HEK293 (cell line): ENCODE data around the gene PEPD.

Source experiments
- CTCF ChIA-PET: fragments of 350-600 bp; formaldehyde crosslinking; extraction: SDS; loops from one replicate; lab custom pipeline; 2021; ENCODE audit warnings: antibody characterized with exemption; lab: Yijun Ruan, JAX
- POLR2A ChIA-PET: fragments of 300-600 bp; formaldehyde crosslinking; extraction: SDS; loops from one replicate; lab custom pipeline; 2020; ENCODE audit warnings: antibody characterized with exemption, inconsistent platforms; lab: Yijun Ruan, JAX
- H3K27ac ChIP-seq: fragments of 200-500 bp; sonication (Bioruptor generic); 2 replicates; pipeline ENCODE4 v1.5.1; 2014; ENCODE audit warnings: low read depth, low read length, control low read depth, inconsistent platforms; ENCODE audit errors: extremely low read depth
- H3K36me3 ChIP-seq, 2 experiments: fragments of 200-500 bp in 1 of 2; sonication (Bioruptor generic) in 1 of 2; 1 replicate in 1 of 2; 2 replicates in 1 of 2; pipeline ENCODE4 v1.5.1; 2014 to 2017; ENCODE audit warnings: inconsistent platforms in 2 of 2, low read length in 2 of 2; ENCODE audit not compliant: control insufficient read depth in 2 of 2, insufficient read depth in 1 of 2
- H3K4me1 ChIP-seq: fragments of 200-500 bp; sonication (Bioruptor generic); 2 replicates; pipeline ENCODE4 v1.5.1; 2014; ENCODE audit warnings: mild to moderate bottlenecking, low read length, inconsistent platforms; ENCODE audit not compliant: control insufficient read depth, insufficient read depth
- H3K4me3 ChIP-seq: 2 replicates; pipeline ENCODE4 v1.5.1; 2011; ENCODE audit warnings: low read depth, mild to moderate bottlenecking, control low read depth, low read length, moderate library complexity
- H3K9me3 ChIP-seq: fragments of 200-500 bp; sonication (Bioruptor generic); 2 replicates; pipeline ENCODE4 v1.5.1; 2014; ENCODE audit warnings: low read depth, low read length, inconsistent platforms; ENCODE audit not compliant: control insufficient read depth, insufficient read depth
- FEZF1 ChIP-seq: fragments of 450-650 bp; formaldehyde crosslinking; IDR thresholded peaks from 2 replicates; pipeline ENCODE4 v1.5.1; 2016; ENCODE audit warnings: missing biosample characterization, missing genetic modification characterization
- IKZF3 ChIP-seq: fragments of 450-650 bp; IDR thresholded peaks from 2 replicates; pipeline ENCODE4 v1.5.0; 2018; ENCODE audit warnings: missing biosample characterization, mild to moderate bottlenecking, missing genetic modification characterization, moderate library complexity
- OVOL3 ChIP-seq: fragments of 450-650 bp; formaldehyde crosslinking; IDR thresholded peaks from 2 replicates; pipeline ENCODE4 v1.5.1; 2016; ENCODE audit warnings: missing biosample characterization, missing genetic modification characterization
- PRDM10 ChIP-seq: fragments of 450-650 bp; formaldehyde crosslinking; IDR thresholded peaks from 2 replicates; pipeline ENCODE4 v1.5.1; 2016; ENCODE audit warnings: missing biosample characterization, missing genetic modification characterization
- ZBTB10 ChIP-seq: fragments of 450-650 bp; formaldehyde crosslinking; IDR thresholded peaks from 2 replicates; pipeline ENCODE4 v1.5.1; 2016; ENCODE audit warnings: missing biosample characterization, missing genetic modification characterization
- ZBTB21 ChIP-seq: fragments of 450-650 bp; formaldehyde crosslinking; IDR thresholded peaks from 2 replicates; pipeline ENCODE4 v1.5.1; 2017; ENCODE audit warnings: missing biosample characterization, missing genetic modification characterization
- ZBTB6 ChIP-seq: fragments of 450-650 bp; formaldehyde crosslinking; IDR thresholded peaks from 2 replicates; pipeline ENCODE4 v1.5.1; 2017; ENCODE audit warnings: missing biosample characterization, missing genetic modification characterization
- ZFP3 ChIP-seq: fragments of 450-650 bp; formaldehyde crosslinking; IDR thresholded peaks from 2 replicates; pipeline ENCODE4 v1.5.1; 2016; ENCODE audit warnings: low read depth, missing biosample characterization, missing genetic modification characterization
- ZNF112 ChIP-seq: fragments of 450-650 bp; formaldehyde crosslinking; IDR thresholded peaks from 2 replicates; pipeline ENCODE4 v1.5.0; 2017; ENCODE audit warnings: missing biosample characterization, missing genetic modification characterization
- ZNF114 ChIP-seq: fragments of 450-650 bp; formaldehyde crosslinking; IDR thresholded peaks from 2 replicates; pipeline ENCODE4 v1.5.0; 2017; ENCODE audit warnings: missing biosample characterization, missing genetic modification characterization
- ZNF121 ChIP-seq: fragments of 450-650 bp; formaldehyde crosslinking; IDR thresholded peaks from 2 replicates; pipeline ENCODE4 v1.5.1; 2016; ENCODE audit warnings: missing biosample characterization, missing genetic modification characterization
- ZNF155 ChIP-seq: fragments of 450-650 bp; formaldehyde crosslinking; IDR thresholded peaks from 2 replicates; pipeline ENCODE4 v1.5.1; 2016; ENCODE audit warnings: missing biosample characterization, missing genetic modification characterization
- ZNF174 ChIP-seq: fragments of 450-650 bp; formaldehyde crosslinking; IDR thresholded peaks from 2 replicates; pipeline ENCODE4 v1.5.0; 2017; ENCODE audit warnings: missing biosample characterization, mild to moderate bottlenecking, missing genetic modification characterization
- ZNF311 ChIP-seq: fragments of 450-650 bp; formaldehyde crosslinking; IDR thresholded peaks from 2 replicates; pipeline ENCODE4 v1.5.1; 2017; ENCODE audit warnings: missing biosample characterization, missing genetic modification characterization, borderline replicate concordance
- ZNF341 ChIP-seq: fragments of 450-650 bp; formaldehyde crosslinking; IDR thresholded peaks from 2 replicates; pipeline ENCODE4; 2016; ENCODE audit warnings: low read depth, missing biosample characterization, missing genetic modification characterization
- ZNF350 ChIP-seq: fragments of 450-650 bp; formaldehyde crosslinking; IDR thresholded peaks from 2 replicates; pipeline ENCODE4 v1.5.0; 2017; ENCODE audit warnings: missing biosample characterization, mild to moderate bottlenecking, missing genetic modification characterization
- ZNF354C ChIP-seq: fragments of 450-650 bp; formaldehyde crosslinking; IDR thresholded peaks from 2 replicates; pipeline ENCODE4 v1.5.1; 2016; ENCODE audit warnings: missing biosample characterization, missing genetic modification characterization, low read depth, borderline replicate concordance
- ZNF37A ChIP-seq: fragments of 450-650 bp; IDR thresholded peaks from 2 replicates; pipeline ENCODE4 v1.5.1; 2018; ENCODE audit warnings: missing biosample characterization, missing genetic modification characterization
- ZNF423 ChIP-seq: fragments of 450-650 bp; formaldehyde crosslinking; IDR thresholded peaks from 2 replicates; pipeline ENCODE4 v1.5.1; 2016; ENCODE audit warnings: missing biosample characterization, missing genetic modification characterization
- ZNF449 ChIP-seq: fragments of 450-650 bp; formaldehyde crosslinking; IDR thresholded peaks from 2 replicates; pipeline ENCODE4 v1.5.1; 2017; ENCODE audit warnings: missing biosample characterization, mild to moderate bottlenecking, missing genetic modification characterization, moderate library complexity
- ZNF473 ChIP-seq: fragments of 450-650 bp; formaldehyde crosslinking; IDR thresholded peaks from 2 replicates; pipeline ENCODE4 v1.5.1; 2017; ENCODE audit warnings: missing biosample characterization, missing genetic modification characterization
- ZNF518A ChIP-seq: fragments of 450-650 bp; formaldehyde crosslinking; conservative IDR thresholded peaks from 2 replicates; pipeline ENCODE4 v1.5.1; 2016; ENCODE audit warnings: low read depth, missing biosample characterization, missing genetic modification characterization
- ZNF561 ChIP-seq: fragments of 450-650 bp; IDR thresholded peaks from 2 replicates; pipeline ENCODE4 v1.5.1; 2018; ENCODE audit warnings: missing biosample characterization, missing genetic modification characterization, borderline replicate concordance
- ZNF701 ChIP-seq: fragments of 450-650 bp; formaldehyde crosslinking; IDR thresholded peaks from 2 replicates; pipeline ENCODE4 v1.5.1; 2016; ENCODE audit warnings: missing biosample characterization, missing genetic modification characterization
- ZNF707 ChIP-seq: fragments of 450-650 bp; formaldehyde crosslinking; IDR thresholded peaks from 2 replicates; pipeline ENCODE4 v1.5.1; 2016; ENCODE audit warnings: missing biosample characterization, missing genetic modification characterization

The PEPD gene

GRCh38 chr19:33553530-33554310, 32.1 kb upstream of the PEPD start (continued):
- no peak for TF ChIP-seq IKZF3 (tag by site-specific recombination)
- TF ChIP-seq ZNF121, result no peak
- TF ChIP-seq ZBTB6 (tag by site-specific recombination), result no peak
- no peak for TF ChIP-seq ZNF112
- no peak for TF ChIP-seq PRDM10 (tag by site-specific recombination)
- no peak for TF ChIP-seq ZNF155 (tag by site-specific recombination)
- TF ChIP-seq ZNF518A, result no peak
- TF ChIP-seq ZNF311, result no peak
- no peak for TF ChIP-seq ZNF423 (tag by site-specific recombination)
- TF ChIP-seq ZNF341 (tag by site-specific recombination), result no peak
- no peak for TF ChIP-seq ZBTB21
- TF ChIP-seq OVOL3, result no peak
- no peak for TF ChIP-seq ZNF174 (tag by site-specific recombination)
- TF ChIP-seq, all 188 proteins: peak for 0

- no peaks in the 10 kb centered on the region for H3K9me3 ChIP-seq
- POLR2A ChIA-PET, result no interaction called here
- CTCF ChIA-PET, result no interaction called here
- H3K27ac ChIP-seq, result no peak overlapping the region
- H3K4me3 ChIP-seq, result no peak overlapping the region
- H3K4me1 ChIP-seq, result no peaks in the 10 kb centered on the region
- no peaks in the 10 kb centered on the region for H3K36me3 ChIP-seq
- TF ChIP-seq ZNF114 (no peak), ZNF707 (tag by site-specific recombination) (no peak), ZNF473 (tag by site-specific recombination) (no peak), ZNF354C (no peak), ZNF701 (no peak), FEZF1 (tag by site-specific recombination) (no peak), ZNF449 (no peak), ZFP3 (tag by site-specific recombination) (no peak), ZBTB10 (no peak), ZNF37A (tag by site-specific recombination) (no peak), ZNF350 (tag by site-specific recombination) (no peak), ZNF561 (tag by site-specific recombination) (no peak)
Measured at GRCh38 chr19:33552928-33553279, 31.3 kb upstream of the PEPD start.
